ENCODE results near the gene IGLL5. TPM values are rescaled to one million over a fixed set of nuclear protein-coding genes. Genes with fewer than 3 reads are reported as not detected.

IGLL5 gene
- polyA plus RNA-seq, 1 of the 3 experiments (the other 2 are of a cell fraction), result not detected

GRCh38 chr22:22847241-22847640 is 40.4 kb upstream of the IGLL5 start:
- Histone ChIP-seq H3K9ac (no peak overlapping the region), H3K27me3 (ENCODE audit: insufficient read depth) (no peaks in the 10 kb centered on the region), H3K4me3 (ENCODE audit: low read depth in 2 of 2, low read length in 1 of 2) (no peak overlapping the region), H3F3A (replicated peaks; ENCODE audit: insufficient read depth) (no peaks in the 10 kb centered on the region), H3K4me2 (no peak overlapping the region), H3K79me2 (ENCODE audit: insufficient read depth) (no peaks in the 10 kb centered on the region), H4K20me1 (ENCODE audit: insufficient read depth) (no peaks in the 10 kb centered on the region), H3K9me2 (no peaks in the 10 kb centered on the region), H3K9me3 (no peaks in the 10 kb centered on the region), H3K4me1 (ENCODE audit: control insufficient read depth in 1 of 2, insufficient read depth in 2 of 2, low read depth in 1 of 2, low read length in 1 of 2) (no peaks in the 10 kb centered on the region), H3K27ac (ENCODE audit: low read depth in 2 of 2, low read length in 1 of 2) (no peak overlapping the region), H2AFZ (ENCODE audit: low read depth) (no peak overlapping the region), H3K36me3 (replicated peaks in 1 of 2; ENCODE audit: control insufficient read depth in 1 of 2, insufficient read depth in 2 of 2, low read length in 1 of 2) (no peaks in the 10 kb centered on the region)
- no peak for DNase-seq
- ChIA-PET POLR2A (no interaction called here), CTCF (interaction anchor here (0.8 to 15.0 kb wide), 26 partner anchors 9 to 383 kb away, joined by 3 to 344 read pairs (median 5); partner anchors contain the start of gene IGLL5)
- 18% methylated on average over 2 of the region's 2 CpGs for whole genome bisulfite sequencing (ENCODE audit: low lambda C conversion rate)
- no peak for TF ChIP-seq EP300 (IDR thresholded peaks at IDR 0.05; ENCODE audit: borderline replicate concordance in 1 of 2, low read depth in 1 of 2, low read length in 1 of 2)
- TF ChIP-seq NRF1 (IDR thresholded peaks at IDR 0.05; ENCODE audit: low read depth, low read length), result no peak
- TF ChIP-seq FOSL2 (IDR thresholded peaks at IDR 0.05; ENCODE audit: borderline replicate concordance, low read depth), result no peak
- TF ChIP-seq EZH2phosphoT487 (IDR thresholded peaks at IDR 0.05; ENCODE audit: borderline replicate concordance, low read depth), result no peak
- no peak for TF ChIP-seq GABPA (IDR thresholded peaks at IDR 0.05; ENCODE audit: low read depth)
- no peak for TF ChIP-seq JUND (IDR thresholded peaks at IDR 0.05)
- TF ChIP-seq REST (IDR thresholded peaks at IDR 0.05; ENCODE audit: low read depth, low read length), result no peak
- TF ChIP-seq RCOR1 (IDR thresholded peaks at IDR 0.05; ENCODE audit: low read length), result no peak
- no peak for TF ChIP-seq ELF1 (IDR thresholded peaks at IDR 0.05)
- no peak for TF ChIP-seq CHD2 (IDR thresholded peaks at IDR 0.05; ENCODE audit: low read length, partially characterized antibody)

- H3K9me3 ChIP-seq, result no peaks in the 10 kb centered on the region
- H3K4me1 ChIP-seq (ENCODE audit: control insufficient read depth in 1 of 2, insufficient read depth in 2 of 2, low read depth in 1 of 2, low read length in 1 of 2), result no peaks in the 10 kb centered on the region
- no peaks in the 10 kb centered on the region for H4K20me1 ChIP-seq (ENCODE audit: insufficient read depth)
- no peak overlapping the region for H3K27ac ChIP-seq (ENCODE audit: low read depth in 2 of 2, low read length in 1 of 2)
- H3K27me3 ChIP-seq (ENCODE audit: insufficient read depth), result no peaks in the 10 kb centered on the region; the same call in 1 of the 2 replicates
- H3K36me3 ChIP-seq (replicated peaks in 1 of 2; ENCODE audit: control insufficient read depth in 1 of 2, insufficient read depth in 2 of 2, low read length in 1 of 2), result no peaks in the 10 kb centered on the region
- no peaks in the 10 kb centered on the region for H3K9me2 ChIP-seq
- H3F3A ChIP-seq (replicated peaks; ENCODE audit: insufficient read depth), result no peaks in the 10 kb centered on the region
- WGBS (ENCODE audit: low lambda C conversion rate), result 33% methylated on average over 1 of the region's 5 CpGs
- CTCF ChIA-PET, result interaction anchor here (0.7 to 15.0 kb wide), 51 partner anchors 9 to 384 kb away, joined by 3 to 344 read pairs (median 4); partner anchors contain the start of gene IGLL5
- POLR2A ChIA-PET, result interaction anchor here (0.5 kb wide), 1 partner anchor 29 kb away, joined by 4 read pairs; no protein-coding TSS in a partner anchor
- H2AFZ ChIP-seq (ENCODE audit: low read depth), result no peak overlapping the region
- no peak overlapping the region for H3K4me2 ChIP-seq
- H3K9ac ChIP-seq, result no peak overlapping the region
- no peaks in the 10 kb centered on the region for H3K79me2 ChIP-seq (ENCODE audit: insufficient read depth)
- H3K4me3 ChIP-seq (ENCODE audit: low read depth in 2 of 2, low read length in 1 of 2), result peak overlapping the region in 1 of 2 experiments; percentile 31; a peak in 1 of 4 replicates
- peak; percentile 63 for DNase-seq
- TF ChIP-seq GABPA (IDR thresholded peaks at IDR 0.05; ENCODE audit: low read depth) (no peak), NRF1 (IDR thresholded peaks at IDR 0.05; ENCODE audit: low read depth, low read length) (no peak), RAD21 (IDR thresholded peaks at IDR 0.05; ENCODE audit: low read length) (peak; percentile 78), MEF2A (IDR thresholded peaks at IDR 0.05; ENCODE audit: borderline replicate concordance, low read depth) (no peak), CTCF (IDR thresholded peaks at IDR 0.05) (peak; percentile 93), FOXM1 (IDR thresholded peaks at IDR 0.05; ENCODE audit: low read depth) (no peak), YY1 (IDR thresholded peaks at IDR 0.05; ENCODE audit: low read depth) (no peak), TCF12 (IDR thresholded peaks at IDR 0.05) (no peak), IRF3 (IDR thresholded peaks at IDR 0.05; ENCODE audit: low read depth, low read length) (no peak), SMC3 (IDR thresholded peaks at IDR 0.05; ENCODE audit: low read depth, low read length) (peak; percentile 79), USF1 (IDR thresholded peaks at IDR 0.05; ENCODE audit: borderline replicate concordance, low read depth) (no peak), EZH2phosphoT487 (IDR thresholded peaks at IDR 0.05; ENCODE audit: borderline replicate concordance, low read depth) (no peak), MAX (IDR thresholded peaks at IDR 0.05; ENCODE audit: low read depth) (no peak), TAF1 (IDR thresholded peaks at IDR 0.05; ENCODE audit: borderline replicate concordance, low read depth, low read length) (no peak), JUND (IDR thresholded peaks at IDR 0.05) (no peak)
Measured at GRCh38 chr22:22848364-22848866, 39.2 kb upstream of the IGLL5 start.

All from SK-N-SH (cell line).